ENCODE results near the gene FAM193B. TPM values are rescaled to one million over a fixed set of nuclear protein-coding genes. Genes with fewer than 3 reads are reported as not detected.

Gene FAM193B
- total and polyA plus RNA-seq, 9 of the 15 experiments (the other 6 are each of a cell fraction or from before 2014, with no cell fraction given), result 4.4 to 76.4 (median 37.3) TPM

- peak; percentile 60 to 81; a peak in 3 of 4 replicates for TF ChIP-seq SIX5 (IDR thresholded peaks at IDR 0.05; ENCODE audit: borderline replicate concordance in 1 of 2, insufficient read depth in 1 of 2, low read depth in 1 of 2, low read length in 2 of 2)
- no peak for TF ChIP-seq HNRNPK (IDR thresholded peaks at IDR 0.05; ENCODE audit: low read depth, low read length, poor library complexity, severe bottlenecking)
- no peak for TF ChIP-seq FOS (IDR thresholded peaks at IDR 0.05; ENCODE audit: extremely low read depth, insufficient read length)
- no peak for TF ChIP-seq ZNF175 (CRISPR knock-in tag; IDR thresholded peaks at IDR 0.05; ENCODE audit: low read depth)
- peak; percentile 51 for TF ChIP-seq NEUROD1 (IDR thresholded peaks at IDR 0.05; ENCODE audit: borderline replicate concordance, low read depth, low read length, partially characterized antibody)
- no peak for TF ChIP-seq PTRF (tag; IDR thresholded peaks at IDR 0.05)
- TF ChIP-seq ZBTB7A (IDR thresholded peaks at IDR 0.05; ENCODE audit: borderline replicate concordance, control insufficient read depth, low read depth, low read length), result no peak
- TF ChIP-seq SIN3A (IDR thresholded peaks at IDR 0.05; ENCODE audit: borderline replicate concordance in 2 of 2, control insufficient read depth in 1 of 2, low read depth in 2 of 2, low read length in 2 of 2), result no peak
- TF ChIP-seq GABPA (tag; conservative IDR thresholded peaks at IDR 0.05; ENCODE audit: low read depth), result 0 out of 2 replicates have a peak, but pooled peaks have one; percentile 30
- no peak for TF ChIP-seq ZNF124 (CRISPR knock-in tag; IDR thresholded peaks at IDR 0.05)
- no peak for TF ChIP-seq MXD1 (CRISPR knock-in tag; IDR thresholded peaks at IDR 0.05; ENCODE audit: borderline replicate concordance, poor library complexity, severe bottlenecking)
- TF ChIP-seq NR4A1 (CRISPR knock-in tag; IDR thresholded peaks at IDR 0.05), result no peak
- no peak for TF ChIP-seq NR4A1 (tag; IDR thresholded peaks at IDR 0.05)
- TF ChIP-seq SETDB1 (IDR thresholded peaks at IDR 0.05; ENCODE audit: low read length), result no peak
- TF ChIP-seq RNF219 (CRISPR knock-in tag; IDR thresholded peaks at IDR 0.05), result no peak
- no peak for TF ChIP-seq ELF4 (CRISPR knock-in tag; IDR thresholded peaks at IDR 0.05)
- peak; percentile 43; the same call in 1 of the 2 replicates for TF ChIP-seq ZBTB33 (CRISPR knock-in tag; IDR thresholded peaks at IDR 0.05)
- TF ChIP-seq KAT7 (CRISPR knock-in tag; IDR thresholded peaks at IDR 0.05; ENCODE audit: borderline replicate concordance), result no peak
- TF ChIP-seq MLLT1 (IDR thresholded peaks at IDR 0.05), result no peak
- no peak for TF ChIP-seq TSC22D4 (tag; IDR thresholded peaks at IDR 0.05)
- TF ChIP-seq ZC3H11A (IDR thresholded peaks at IDR 0.05; ENCODE audit: low read depth, low read length), result no peak
- TF ChIP-seq CSDE1 (IDR thresholded peaks at IDR 0.05), result no peak
Observed at GRCh38 chr5:177554474-177555111, at the start of gene FAM193B (continued).

Data from K562 (cell line).